HUES64 (cell line): ENCODE data around the gene PARVB.

ENCODE experiments used
- H3K27ac ChIP-seq: 2 replicates; pipeline ENCODE4 v1.7.0; 2013; ENCODE audit warnings: low read depth, low read length, inconsistent platforms
- H3K27me3 ChIP-seq: 2 replicates; pipeline ENCODE4 v1.6.1; 2013; ENCODE audit warnings: mild to moderate bottlenecking, low read length; ENCODE audit not compliant: insufficient read depth
- H3K36me3 ChIP-seq: 2 replicates; pipeline ENCODE4 v1.6.1; 2013; ENCODE audit warnings: mild to moderate bottlenecking, low read length; ENCODE audit not compliant: insufficient read depth
- H3K4me1 ChIP-seq: 2 replicates; pipeline ENCODE4 v1.6.1; 2013; ENCODE audit warnings: mild to moderate bottlenecking, low read length, moderate library complexity; ENCODE audit not compliant: insufficient read depth
- H3K4me3 ChIP-seq: 2 replicates; pipeline ENCODE4 v1.5.1; 2013; ENCODE audit warnings: mild to moderate bottlenecking, low read length, moderate library complexity
- H3K9ac ChIP-seq: 2 replicates; pipeline ENCODE4 v1.6.1; 2013; ENCODE audit warnings: mild to moderate bottlenecking, low read depth, low read length
- H3K9me3 ChIP-seq: 2 replicates; pipeline ENCODE4 v1.6.1; 2013; ENCODE audit warnings: low read depth, low read length; ENCODE audit not compliant: insufficient read depth
- WGBS: fragments of 150-250, 120-280 bp; methylation state at CpG from one replicate; pipeline ENCODE4 v1.1.7; 2013; ENCODE audit warnings: missing lambda C conversion rate; 5-methylcytosine and 5-hydroxymethylcytosine counted together

The PARVB gene

DNA sequence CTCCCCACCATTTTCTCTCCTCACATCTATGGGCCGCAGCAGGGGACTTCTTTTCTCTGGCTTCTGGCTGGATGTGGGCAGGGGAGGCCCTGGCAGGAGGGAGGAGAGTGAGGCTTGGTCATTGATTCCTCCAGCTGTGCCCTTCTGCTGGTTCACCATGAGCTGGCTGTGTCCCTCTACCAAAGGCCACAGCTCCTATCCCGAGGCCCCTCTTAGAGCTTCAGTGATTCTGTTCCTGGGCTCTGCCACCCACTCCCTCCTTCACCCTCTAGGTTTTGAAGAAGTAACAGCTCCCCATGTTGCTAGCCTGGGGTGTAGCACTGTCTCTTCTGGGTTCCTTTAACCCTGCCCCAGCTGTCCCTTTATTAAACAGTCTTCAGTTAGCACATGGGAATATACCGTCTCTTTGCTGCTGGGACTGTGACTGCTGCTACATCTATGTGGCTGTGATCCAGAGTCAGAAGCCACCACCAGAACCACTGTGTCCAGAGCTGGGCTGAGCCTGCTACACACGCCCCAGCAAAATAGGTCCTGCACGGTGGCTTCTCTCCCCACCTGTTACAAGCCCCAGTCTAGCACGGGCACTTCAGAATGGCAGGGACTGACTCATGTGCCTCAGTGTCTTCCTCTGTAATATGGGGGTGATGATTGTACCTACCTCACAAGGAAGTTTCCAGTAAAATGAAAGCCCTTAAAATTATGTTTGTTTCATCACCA is 156.0 kb downstream of the PARVB start:
- no peaks in the 10 kb centered on the region for H3K36me3 ChIP-seq

DNA sequence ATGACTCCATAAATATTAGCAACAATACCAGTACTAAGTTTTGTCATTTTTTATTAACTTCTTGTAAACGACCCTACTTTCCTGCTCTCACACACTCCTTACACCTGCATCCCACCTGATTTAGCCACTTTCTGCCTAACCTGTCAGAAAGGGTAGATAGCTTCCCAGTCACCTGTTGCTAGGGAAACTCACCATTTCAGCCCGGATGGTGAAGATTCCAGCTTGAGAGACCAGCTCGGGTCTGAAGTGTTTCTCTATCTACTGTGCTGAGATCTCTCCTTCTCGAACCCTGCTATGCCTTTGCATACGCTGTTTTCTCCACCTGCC is 156.6 kb downstream of the PARVB start, which contains the start of gene PARVG:
Gene PARVG, plus strand, starts transcription at position 220 of the 327 bp plus-strand sequence. CDS start 2,405 bp downstream, outside the sequence.
- no peaks in the 10 kb centered on the region for H3K27me3 ChIP-seq
- 73% methylated on average over 5 of the region's 5 CpGs for WGBS
- no peak within 1 kb of the TSS for H3K9ac ChIP-seq
- H3K9me3 ChIP-seq: no peaks in the 10 kb centered on the region
- H3K4me1 ChIP-seq: peaks cover 11% of the 10 kb centered on the region
- H3K27ac ChIP-seq: no peak within 1 kb of the TSS
- H3K36me3 ChIP-seq: no peaks in the 10 kb centered on the region
- H3K4me3 ChIP-seq: no peak within 1 kb of the TSS

More for the DNA sequence above, 156.0 kb downstream of the PARVB start:
- Histone ChIP-seq H3K9ac (no peak overlapping the region), H3K4me3 (no peak overlapping the region), H3K4me1 (peaks cover 11% of the 10 kb centered on the region), H3K27ac (no peak overlapping the region), H3K27me3 (no peaks in the 10 kb centered on the region), H3K9me3 (no peaks in the 10 kb centered on the region)
- 91% methylated on average over 5 of the region's 6 CpGs for WGBS

DNA sequence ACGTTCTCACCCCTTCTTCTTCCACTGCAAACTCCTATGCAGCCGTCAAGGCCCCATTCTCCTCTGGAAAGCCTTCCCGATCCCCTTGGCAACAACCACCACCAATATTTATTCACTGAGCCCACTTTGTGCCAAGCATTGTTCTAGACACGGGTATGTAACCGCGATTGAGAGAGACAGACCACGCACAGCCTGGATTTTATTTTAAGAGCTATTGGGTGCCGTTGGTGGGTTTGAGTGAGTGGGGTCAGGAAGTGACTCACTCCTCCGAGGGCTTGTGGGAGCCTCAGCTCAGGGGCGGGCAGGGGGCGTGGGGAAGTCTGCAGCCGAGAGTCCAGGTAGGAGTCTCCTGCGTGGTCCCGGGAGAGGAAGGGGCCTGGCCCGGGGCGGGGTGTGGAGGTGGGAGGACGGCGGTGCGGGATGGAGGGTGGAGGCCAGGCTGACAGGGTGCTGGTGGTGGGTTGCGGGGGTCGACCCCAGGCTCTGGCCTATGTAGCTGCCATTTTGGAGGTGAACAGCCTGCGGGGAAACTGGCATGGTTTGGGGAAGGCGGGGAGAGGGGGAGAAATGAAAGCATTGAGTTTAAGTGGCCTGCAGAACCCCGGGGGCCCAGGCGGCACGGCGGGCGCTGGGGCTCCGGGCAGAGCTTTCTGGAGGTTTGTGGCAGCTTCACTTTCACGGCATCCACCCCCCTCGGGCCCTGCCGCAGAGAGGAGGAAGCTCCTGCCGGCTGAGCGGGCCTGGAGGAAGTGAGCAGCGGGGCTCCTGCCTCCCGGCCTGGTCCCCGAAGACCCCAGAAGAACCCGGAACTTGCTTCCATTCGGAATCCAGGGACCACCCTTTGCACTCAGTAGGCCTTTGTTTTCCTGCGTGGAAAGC is 157.2 kb downstream of the PARVB start:
- H3K36me3 ChIP-seq: no peaks in the 10 kb centered on the region
- no peaks in the 10 kb centered on the region for H3K27me3 ChIP-seq
- H3K9me3 ChIP-seq: no peaks in the 10 kb centered on the region
- H3K4me1 ChIP-seq: peaks cover 11% of the 10 kb centered on the region
- no peak overlapping the region for H3K4me3 ChIP-seq
- H3K9ac ChIP-seq: no peak overlapping the region
- no peak overlapping the region for H3K27ac ChIP-seq
- WGBS: 88% methylated on average over 40 of the region's 40 CpGs

DNA sequence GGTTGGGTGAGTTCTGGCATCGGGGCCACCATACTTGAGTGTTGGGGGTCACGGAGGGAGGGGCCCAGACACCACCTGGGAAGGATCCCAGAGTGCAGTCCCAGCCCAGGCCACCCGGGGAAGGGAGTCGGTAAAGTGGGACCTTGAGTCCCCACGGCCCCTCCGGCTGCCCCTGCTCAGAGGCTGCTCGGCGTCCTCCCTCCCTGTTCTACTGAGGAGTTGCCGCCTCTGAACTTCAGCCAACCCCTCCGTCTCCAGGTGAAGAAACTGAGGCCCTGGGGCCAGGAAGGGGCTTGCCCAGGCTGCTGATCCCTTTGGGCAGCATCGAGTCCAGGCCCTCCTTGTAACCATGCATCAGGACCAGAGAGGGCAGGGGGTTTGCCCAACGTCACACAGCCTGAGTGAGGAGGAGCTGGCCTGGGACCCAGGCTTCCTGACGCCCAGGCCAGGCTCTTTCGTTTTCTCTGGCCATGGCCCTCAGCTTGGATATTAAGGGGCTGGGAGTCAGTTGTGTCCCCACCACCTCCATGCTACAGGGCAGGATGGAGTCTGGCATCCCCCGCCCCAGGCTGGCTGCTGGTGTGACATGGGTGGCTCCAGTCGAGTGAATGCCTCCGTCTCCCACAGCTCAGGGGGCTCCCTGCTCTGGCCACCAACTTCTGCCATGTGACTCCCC is 157.9 kb downstream of the PARVB start:
- WGBS: 95% methylated on average over 17 of the region's 17 CpGs
- Histone ChIP-seq H3K36me3 (no peaks in the 10 kb centered on the region), H3K9me3 (no peaks in the 10 kb centered on the region), H3K9ac (no peak overlapping the region), H3K27ac (no peak overlapping the region), H3K4me3 (no peak overlapping the region), H3K27me3 (no peaks in the 10 kb centered on the region), H3K4me1 (peaks cover 11% of the 10 kb centered on the region)

DNA sequence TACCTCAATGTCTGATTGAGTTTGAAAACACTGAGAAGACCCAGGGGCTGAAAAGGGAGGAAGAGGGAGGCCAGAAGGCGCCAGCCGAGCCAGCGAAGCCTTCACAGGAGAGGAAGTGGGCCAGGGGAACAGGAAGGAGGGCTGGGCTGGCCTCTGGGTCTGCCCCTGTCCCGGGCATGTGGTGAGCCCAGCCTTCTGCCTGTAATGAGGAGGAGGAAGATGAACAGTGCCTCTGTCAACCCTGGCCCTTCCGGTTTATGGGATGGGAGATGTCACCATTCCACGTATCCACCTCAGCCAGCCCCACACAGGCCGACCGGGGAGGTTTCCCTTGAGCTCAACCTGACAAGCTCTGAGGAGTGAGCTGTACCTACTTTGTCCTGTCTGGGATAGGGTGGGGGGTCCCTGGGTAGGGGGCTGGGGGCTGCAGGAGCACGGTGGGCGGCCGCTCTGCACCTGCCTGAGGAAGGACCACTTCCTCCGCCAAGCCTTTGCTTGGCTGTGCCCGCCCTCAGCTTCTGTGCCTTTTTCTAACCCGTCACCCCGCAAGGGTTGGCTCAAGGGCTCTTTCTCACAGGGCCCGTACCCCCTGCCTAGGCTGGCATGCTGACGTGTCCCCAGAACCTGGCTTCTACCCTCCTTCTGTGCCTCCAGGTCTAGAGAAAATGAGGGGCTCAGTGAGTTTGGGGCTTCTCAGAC is 158.6 kb downstream of the PARVB start:
- Histone ChIP-seq H3K9me3 (no peaks in the 10 kb centered on the region), H3K4me3 (no peak overlapping the region), H3K27ac (no peak overlapping the region), H3K36me3 (no peaks in the 10 kb centered on the region), H3K27me3 (no peaks in the 10 kb centered on the region), H3K4me1 (peaks cover 11% of the 10 kb centered on the region), H3K9ac (no peak overlapping the region)
- WGBS: 93% methylated on average over 17 of the region's 17 CpGs

DNA sequence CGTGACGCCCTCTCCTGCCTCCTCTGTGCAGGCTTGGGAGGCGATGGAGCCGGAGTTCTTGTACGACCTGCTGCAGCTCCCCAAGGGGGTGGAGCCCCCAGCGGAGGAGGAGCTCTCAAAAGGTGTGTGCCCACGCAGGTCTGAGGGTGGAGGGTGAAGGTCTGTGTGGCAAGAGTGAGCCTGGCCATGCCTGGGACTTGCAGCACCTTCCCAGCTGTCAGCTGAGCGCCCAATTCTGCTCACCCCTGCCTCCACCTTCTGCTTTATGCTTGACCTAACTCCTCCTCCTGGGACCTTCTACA is 159.1 kb downstream of the PARVB start:
- Histone ChIP-seq H3K9me3 (no peaks in the 10 kb centered on the region), H3K9ac (no peak overlapping the region), H3K27me3 (no peaks in the 10 kb centered on the region), H3K4me3 (no peak overlapping the region), H3K4me1 (peaks cover 11% of the 10 kb centered on the region), H3K27ac (no peak overlapping the region), H3K36me3 (no peaks in the 10 kb centered on the region)
- WGBS: 91% methylated on average over 8 of the region's 8 CpGs

DNA sequence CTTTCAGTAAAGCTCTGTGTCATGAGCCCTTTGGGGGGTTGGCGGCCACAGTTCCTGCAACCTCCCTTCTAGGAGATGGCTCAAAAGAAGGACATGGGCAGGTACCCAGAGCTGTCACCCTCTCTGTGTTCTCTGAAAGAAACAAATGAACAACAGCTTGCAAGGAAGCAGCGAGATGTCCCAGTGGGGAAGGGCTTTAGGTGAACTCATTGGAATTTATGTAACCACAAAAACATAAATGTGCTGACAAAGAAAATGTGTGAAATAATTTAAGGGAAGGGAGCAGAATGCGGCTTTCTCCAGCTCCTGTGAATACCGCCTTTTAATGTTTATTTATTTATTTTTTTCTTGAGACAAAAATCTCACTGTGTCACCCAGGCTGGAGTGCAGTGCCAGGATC is 159.9 kb downstream of the PARVB start:
- Histone ChIP-seq H3K27ac (no peak overlapping the region), H3K27me3 (no peaks in the 10 kb centered on the region), H3K9me3 (no peaks in the 10 kb centered on the region), H3K9ac (no peak overlapping the region), H3K4me1 (peaks cover 11% of the 10 kb centered on the region), H3K36me3 (no peaks in the 10 kb centered on the region), H3K4me3 (no peak overlapping the region)
- 92% methylated on average over 2 of the region's 4 CpGs for WGBS

DNA sequence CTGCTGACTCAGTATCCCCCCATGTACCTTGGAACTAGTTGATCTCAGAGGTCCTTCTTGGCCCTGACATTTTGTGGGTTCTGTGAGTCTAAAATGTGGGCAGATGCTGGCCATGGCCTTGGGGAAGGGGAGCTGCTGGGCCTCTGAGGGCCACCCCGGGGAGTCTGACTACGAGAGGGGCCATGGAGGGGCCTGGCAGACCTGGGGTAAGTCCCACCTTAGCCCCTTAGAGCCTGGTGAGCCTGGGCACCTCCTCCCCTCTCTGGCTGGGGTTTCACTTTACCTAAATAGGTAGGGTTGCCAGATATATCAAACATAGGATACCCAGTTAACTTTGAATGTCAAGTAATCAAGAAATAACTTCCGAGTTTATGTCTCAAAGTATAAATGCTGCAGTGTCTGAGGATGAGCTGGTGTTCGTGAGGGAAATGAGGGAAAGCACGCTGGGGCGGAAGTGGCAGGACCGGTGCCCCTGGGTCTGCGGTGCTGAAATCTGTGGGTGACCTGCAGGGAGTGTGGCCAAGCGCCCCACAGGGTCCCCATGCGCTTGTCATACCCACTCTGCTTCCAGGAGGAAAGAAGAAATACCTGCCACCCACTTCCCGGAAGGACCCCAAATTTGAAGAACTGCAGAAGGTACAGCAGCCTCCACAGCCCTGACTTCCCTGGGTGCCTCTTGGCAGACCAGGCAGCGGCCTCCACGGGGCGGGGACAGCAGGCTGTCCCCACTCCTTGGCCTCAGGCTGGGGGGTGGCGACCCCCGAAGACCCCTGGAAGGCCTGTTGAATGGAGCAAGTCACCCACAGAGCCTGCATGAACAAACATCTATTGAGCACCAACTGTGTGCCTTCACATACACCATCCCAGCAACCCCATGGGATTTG is 161.4 kb downstream of the PARVB start:
- 94% methylated on average over 16 of the region's 16 CpGs for WGBS

DNA sequence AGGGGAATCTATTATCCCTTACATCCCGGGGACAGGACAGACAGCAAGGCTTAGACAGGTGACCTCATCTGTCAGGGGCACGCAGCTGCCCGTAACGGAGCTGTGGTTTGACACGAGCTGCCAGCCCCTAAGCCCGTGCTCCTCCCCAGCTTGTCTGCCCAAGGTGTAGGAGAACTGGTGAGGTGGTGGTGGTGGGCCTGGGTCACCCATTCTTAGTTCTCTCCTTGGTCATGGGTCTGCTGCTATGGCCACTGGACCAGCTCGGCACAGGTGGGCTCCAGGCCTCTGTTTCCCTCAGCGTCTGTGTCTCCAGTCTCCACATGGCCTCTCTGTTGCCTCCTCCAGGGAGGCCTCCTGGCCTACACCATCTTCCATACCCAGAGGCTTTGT is 162.0 kb downstream of the PARVB start:
- H3K9ac ChIP-seq: no peak overlapping the region
- no peaks in the 10 kb centered on the region for H3K36me3 ChIP-seq
- no peak overlapping the region for H3K4me3 ChIP-seq
- no peaks in the 10 kb centered on the region for H3K9me3 ChIP-seq
- H3K4me1 ChIP-seq: peaks cover 3% of the 10 kb centered on the region; the same call in 1 of the 2 replicates
- WGBS: 84% methylated on average over 8 of the region's 8 CpGs
- H3K27me3 ChIP-seq: no peaks in the 10 kb centered on the region
- H3K27ac ChIP-seq: no peak overlapping the region

More for the DNA sequence above, 161.4 kb downstream of the PARVB start:
- Histone ChIP-seq H3K9ac (no peak overlapping the region), H3K27me3 (no peaks in the 10 kb centered on the region), H3K27ac (no peak overlapping the region), H3K36me3 (no peaks in the 10 kb centered on the region), H3K4me1 (no peaks in the 10 kb centered on the region; the same call in 1 of the 2 replicates), H3K9me3 (no peaks in the 10 kb centered on the region), H3K4me3 (no peak overlapping the region)

DNA sequence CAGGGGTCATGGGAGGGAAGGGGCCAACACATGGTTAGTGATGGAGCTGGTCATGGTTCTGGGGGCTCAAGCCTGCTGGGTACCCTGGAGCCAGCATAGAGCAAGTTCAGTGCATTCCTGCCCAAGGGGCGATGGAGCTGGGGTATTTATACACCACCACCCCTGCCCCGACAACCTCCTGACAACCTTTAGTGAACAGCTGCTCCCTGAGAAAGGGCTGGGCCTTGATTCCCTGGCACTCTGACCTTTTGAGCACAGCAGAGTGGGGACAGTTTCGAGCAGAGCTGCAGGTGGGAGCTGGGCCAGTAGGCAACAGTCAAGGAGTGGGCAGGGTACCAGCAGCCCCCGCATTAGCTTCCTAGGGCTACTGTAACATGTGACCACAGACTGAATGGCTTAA is 162.6 kb downstream of the PARVB start:
- H3K27me3 ChIP-seq: no peaks in the 10 kb centered on the region
- no peak overlapping the region for H3K27ac ChIP-seq
- no peaks in the 10 kb centered on the region for H3K9me3 ChIP-seq
- WGBS: 91% methylated on average over 4 of the region's 4 CpGs
- H3K36me3 ChIP-seq: no peaks in the 10 kb centered on the region
- no peak overlapping the region for H3K4me3 ChIP-seq
- no peak overlapping the region for H3K9ac ChIP-seq
- peaks cover 3% of the 10 kb centered on the region; the same call in 1 of the 2 replicates for H3K4me1 ChIP-seq
